IPS-20b (cell line): ENCODE results near the gene CHAC1.

Experiments used
- H3K27ac ChIP-seq: one replicate; pipeline ENCODE4 v1.5.1; 2013; ENCODE audit warnings: low read length
- H3K27me3 ChIP-seq: 2 replicates; pipeline ENCODE4 v1.6.1; 2013; ENCODE audit warnings: mild to moderate bottlenecking, low read length, inconsistent platforms; ENCODE audit not compliant: insufficient read depth
- H3K36me3 ChIP-seq: 2 replicates; pipeline ENCODE4 v1.6.1; 2013; ENCODE audit warnings: low read depth, mild to moderate bottlenecking, inconsistent platforms, low read length, moderate library complexity; ENCODE audit not compliant: insufficient read depth
- H3K4me1 ChIP-seq: 2 replicates; pipeline ENCODE4 v1.6.1; 2013; ENCODE audit warnings: mild to moderate bottlenecking, control low read depth, inconsistent platforms, low read length, moderate library complexity; ENCODE audit not compliant: insufficient read depth
- H3K4me3 ChIP-seq: 2 replicates; pipeline ENCODE4 v1.5.1; 2013; ENCODE audit warnings: mild to moderate bottlenecking, low read length, inconsistent platforms
- H3K9ac ChIP-seq: 2 replicates; pipeline ENCODE4 v1.6.1; 2013; ENCODE audit warnings: low read depth, mild to moderate bottlenecking, inconsistent platforms, low read length, moderate library complexity
- H3K9me3 ChIP-seq: 2 replicates; pipeline ENCODE4 v1.6.1; 2013; ENCODE audit warnings: mild to moderate bottlenecking, low read depth, low read length, inconsistent platforms; ENCODE audit not compliant: insufficient read depth

CHAC1 gene

DNA sequence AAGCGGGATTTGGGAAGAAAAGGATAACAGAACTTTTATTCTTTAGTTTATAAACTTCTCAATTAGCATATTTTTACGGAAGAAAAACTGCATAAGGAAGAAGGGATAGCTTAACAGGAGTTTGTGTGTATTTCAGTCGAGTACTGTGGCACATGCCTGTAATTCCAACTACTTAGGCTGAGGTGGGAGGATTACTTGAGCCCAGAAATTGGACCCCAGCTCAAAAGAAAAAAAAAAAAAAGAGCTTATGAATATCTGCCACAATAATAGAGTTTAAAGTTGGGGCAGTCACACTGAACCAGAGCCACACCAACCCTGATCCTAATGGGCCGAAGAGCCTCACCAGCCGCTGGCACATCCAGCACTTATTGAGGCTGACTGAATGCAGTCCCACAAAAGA lies 31.1 kb downstream of the CHAC1 start:
- Histone ChIP-seq H3K36me3 (peaks cover 94% of the 10 kb centered on the region), H3K9ac (no peak overlapping the region)

GRCh38 chr15:40984964-40985363 lies 31.7 kb downstream of the CHAC1 start:
- Histone ChIP-seq H3K9ac (no peak overlapping the region), H3K9me3 (no peaks in the 10 kb centered on the region), H3K36me3 (peaks cover 89% of the 10 kb centered on the region), H3K27ac (no peak overlapping the region), H3K4me3 (no peak overlapping the region), H3K27me3 (no peaks in the 10 kb centered on the region), H3K4me1 (no peaks in the 10 kb centered on the region)

More for the DNA sequence above, 31.1 kb downstream of the CHAC1 start:
- Histone ChIP-seq H3K27me3 (no peaks in the 10 kb centered on the region), H3K4me3 (no peak overlapping the region), H3K27ac (no peak overlapping the region), H3K9me3 (no peaks in the 10 kb centered on the region), H3K4me1 (no peaks in the 10 kb centered on the region)

GRCh38 chr15:40985541-40986330 lies 32.5 kb downstream of the CHAC1 start:
- H3K4me1 ChIP-seq, result no peaks in the 10 kb centered on the region
- H3K9ac ChIP-seq, result no peak overlapping the region
- no peak overlapping the region for H3K4me3 ChIP-seq
- no peaks in the 10 kb centered on the region for H3K27me3 ChIP-seq
- H3K36me3 ChIP-seq, result peaks cover 86% of the 10 kb centered on the region
- no peaks in the 10 kb centered on the region for H3K9me3 ChIP-seq
- no peak overlapping the region for H3K27ac ChIP-seq

- Histone ChIP-seq H3K4me1 (no peaks in the 10 kb centered on the region), H3K9me3 (no peaks in the 10 kb centered on the region), H3K36me3 (peaks cover 84% of the 10 kb centered on the region)
Observed at GRCh38 chr15:40986820-40987219, 33.5 kb downstream of the CHAC1 start.

GRCh38 chr15:40988156-40988555 lies 34.9 kb downstream of the CHAC1 start:
- Histone ChIP-seq H3K9me3 (no peaks in the 10 kb centered on the region), H3K27ac (no peak overlapping the region), H3K27me3 (no peaks in the 10 kb centered on the region), H3K36me3 (peaks cover 71% of the 10 kb centered on the region), H3K4me3 (no peak overlapping the region), H3K9ac (no peak overlapping the region), H3K4me1 (no peaks in the 10 kb centered on the region)

More at GRCh38 chr15:40986820-40987219, 33.5 kb downstream of the CHAC1 start:
- Histone ChIP-seq H3K27ac (no peak overlapping the region), H3K27me3 (no peaks in the 10 kb centered on the region), H3K4me3 (no peak overlapping the region), H3K9ac (no peak overlapping the region)

- peaks cover 63% of the 10 kb centered on the region for H3K36me3 ChIP-seq
- H3K27ac ChIP-seq, result no peak overlapping the region
Observed at GRCh38 chr15:40990080-40990479, 36.8 kb downstream of the CHAC1 start.

GRCh38 chr15:40990789-40991188 lies 37.5 kb downstream of the CHAC1 start:
- Histone ChIP-seq H3K4me3 (no peak overlapping the region), H3K9me3 (no peaks in the 10 kb centered on the region), H3K27me3 (no peaks in the 10 kb centered on the region), H3K36me3 (peaks cover 63% of the 10 kb centered on the region), H3K9ac (no peak overlapping the region), H3K27ac (no peak overlapping the region), H3K4me1 (no peaks in the 10 kb centered on the region)

More at GRCh38 chr15:40990080-40990479, 36.8 kb downstream of the CHAC1 start:
- H3K4me3 ChIP-seq, result no peak overlapping the region
- no peaks in the 10 kb centered on the region for H3K9me3 ChIP-seq
- no peaks in the 10 kb centered on the region for H3K27me3 ChIP-seq
- no peaks in the 10 kb centered on the region for H3K4me1 ChIP-seq
- H3K9ac ChIP-seq, result no peak overlapping the region

DNA sequence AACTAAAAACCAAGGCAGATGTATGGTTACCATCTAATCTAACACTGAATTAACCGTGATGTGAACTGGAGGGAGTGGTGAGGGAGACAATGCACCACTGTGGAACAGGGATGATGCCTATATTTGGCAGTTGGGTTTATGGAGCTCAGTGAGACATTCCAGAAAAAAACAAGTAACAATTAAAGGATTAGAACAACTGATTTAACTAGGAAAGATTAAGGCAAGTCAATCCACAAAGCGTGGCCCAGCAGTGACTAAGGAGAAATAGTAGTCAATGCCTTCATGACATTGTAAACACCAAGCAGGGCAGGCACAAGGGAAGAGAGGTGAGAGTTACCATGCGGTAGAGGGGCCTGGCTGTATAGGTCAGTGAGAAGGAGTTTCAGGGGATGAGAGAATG lies 38.1 kb downstream of the CHAC1 start:
- Histone ChIP-seq H3K36me3 (peaks cover 63% of the 10 kb centered on the region), H3K27ac (no peak overlapping the region), H3K4me1 (no peaks in the 10 kb centered on the region)

GRCh38 chr15:40992241-40992741 lies 39.0 kb downstream of the CHAC1 start:
- Histone ChIP-seq H3K9ac (no peak overlapping the region), H3K4me3 (no peak overlapping the region), H3K27ac (no peak overlapping the region), H3K27me3 (no peaks in the 10 kb centered on the region), H3K36me3 (peaks cover 63% of the 10 kb centered on the region), H3K4me1 (no peaks in the 10 kb centered on the region), H3K9me3 (no peaks in the 10 kb centered on the region)

More for the DNA sequence above, 38.1 kb downstream of the CHAC1 start:
- H3K27me3 ChIP-seq, result no peaks in the 10 kb centered on the region
- no peak overlapping the region for H3K9ac ChIP-seq
- H3K9me3 ChIP-seq, result no peaks in the 10 kb centered on the region
- no peak overlapping the region for H3K4me3 ChIP-seq

DNA sequence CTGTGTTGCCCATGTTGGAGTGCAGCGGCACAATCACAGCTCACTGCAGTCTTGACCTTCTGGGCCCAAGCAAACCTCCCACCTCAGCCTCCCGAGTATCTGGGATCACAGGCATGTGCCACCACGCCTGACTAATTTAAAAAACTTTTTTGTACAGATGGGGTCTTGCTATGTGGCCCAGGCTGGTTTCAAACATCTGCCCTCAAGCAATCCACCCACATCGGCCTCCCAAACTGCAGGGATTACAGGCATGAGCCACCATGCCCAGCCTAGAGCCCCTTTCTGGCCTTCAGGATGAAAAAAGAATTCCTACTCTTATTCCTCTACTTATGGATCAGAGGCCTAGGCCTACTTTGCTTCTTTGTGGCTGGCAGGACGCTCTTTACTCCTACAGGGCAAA lies 39.6 kb downstream of the CHAC1 start:
- Histone ChIP-seq H3K4me3 (no peak overlapping the region), H3K9me3 (no peaks in the 10 kb centered on the region), H3K36me3 (peaks cover 63% of the 10 kb centered on the region), H3K9ac (no peak overlapping the region), H3K4me1 (no peaks in the 10 kb centered on the region), H3K27ac (no peak overlapping the region), H3K27me3 (no peaks in the 10 kb centered on the region)

DNA sequence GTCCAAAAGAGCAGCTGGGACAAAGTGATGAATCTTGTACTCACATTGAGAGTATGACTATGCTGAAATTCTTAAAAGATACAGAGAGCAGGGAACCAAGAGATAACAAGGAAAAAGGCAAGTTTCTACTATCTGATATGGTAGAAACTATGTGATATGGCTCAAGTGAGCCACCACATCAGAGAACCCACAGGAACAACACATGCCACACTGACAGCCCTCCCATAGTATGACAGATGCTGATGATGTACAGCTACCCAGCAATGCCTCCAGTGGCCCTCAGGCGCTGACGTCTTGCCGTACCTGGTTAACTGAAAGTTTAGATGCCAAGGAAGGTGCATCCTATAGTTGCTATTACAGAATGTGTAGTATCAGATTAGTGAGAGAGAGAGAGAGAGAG lies 42.4 kb downstream of the CHAC1 start:
- no peak overlapping the region for H3K9ac ChIP-seq
- H3K36me3 ChIP-seq, result peaks cover 62% of the 10 kb centered on the region
- no peak overlapping the region for H3K27ac ChIP-seq
- H3K9me3 ChIP-seq, result no peaks in the 10 kb centered on the region
- H3K4me3 ChIP-seq, result no peak overlapping the region
- no peaks in the 10 kb centered on the region for H3K4me1 ChIP-seq
- H3K27me3 ChIP-seq, result no peaks in the 10 kb centered on the region

DNA sequence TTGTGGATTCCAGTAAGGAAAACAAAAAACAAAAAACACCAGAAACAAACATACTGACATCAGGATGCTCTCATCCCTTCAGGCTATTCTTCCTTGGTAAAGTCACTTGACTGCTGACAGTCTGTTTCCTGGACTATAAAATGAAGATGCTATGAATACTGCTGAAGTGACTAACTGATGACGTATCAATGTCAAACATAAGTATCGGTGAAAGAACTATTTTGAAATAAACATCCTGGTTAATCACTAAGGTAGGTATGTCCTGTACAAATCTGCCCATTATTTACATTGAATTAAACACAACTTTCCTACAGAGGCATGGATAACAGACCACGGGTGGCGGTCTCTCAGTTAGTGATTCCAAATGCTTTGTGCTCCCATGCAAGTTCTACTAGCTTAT lies 45.9 kb downstream of the CHAC1 start:
- Histone ChIP-seq H3K27ac (no peak overlapping the region), H3K4me1 (no peaks in the 10 kb centered on the region), H3K4me3 (no peak overlapping the region), H3K36me3 (peaks cover 73% of the 10 kb centered on the region), H3K9me3 (no peaks in the 10 kb centered on the region), H3K27me3 (no peaks in the 10 kb centered on the region), H3K9ac (no peak overlapping the region)
